Measurements from ENCODE around the gene ZNF282. TPM values are rescaled to one million over a fixed set of nuclear protein-coding genes. Genes with fewer than 3 reads are reported as not detected.

Gene ZNF282
- total RNA-seq, 1 experiment from 2014 or later = 39.0 TPM

DNA sequence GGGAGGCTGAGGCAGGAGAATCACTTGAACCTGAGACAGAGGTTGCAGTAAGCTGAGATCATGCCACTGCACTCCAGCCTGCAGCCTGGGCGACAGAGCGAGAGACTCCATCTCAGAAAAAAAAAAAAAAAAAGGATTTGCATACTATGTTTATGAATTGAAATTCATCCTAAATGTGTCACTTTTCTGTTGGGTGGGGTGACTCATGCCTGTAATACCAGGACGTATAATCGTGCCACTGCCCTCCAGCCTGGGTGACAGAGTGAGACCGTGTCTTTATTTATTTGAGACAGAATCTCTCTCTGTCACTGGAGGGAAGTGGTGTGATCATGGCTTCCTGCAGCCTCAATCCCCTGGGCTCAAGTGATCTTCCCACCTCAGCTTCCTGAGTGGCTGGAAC lies 49.9 kb downstream of the ZNF282 start:
- no peak overlapping the region for H2BK120ac ChIP-seq (ENCODE audit: low read depth, low read length, poor library complexity, severe bottlenecking)
- peaks cover 7% of the 10 kb centered on the region; the same call in 1 of the 2 replicates for H3K79me2 ChIP-seq (ENCODE audit: insufficient read depth, low read length)
- H4K20me1 ChIP-seq (ENCODE audit: control insufficient read depth, insufficient read depth, insufficient read length) = no peaks in the 10 kb centered on the region
- H3K56ac ChIP-seq (ENCODE audit: insufficient read length, low read depth, low read length) = no peak overlapping the region
- H2BK5ac ChIP-seq (ENCODE audit: insufficient read length, low read length) = no peak overlapping the region
- H4K91ac ChIP-seq (ENCODE audit: insufficient read length, low read depth, low read length) = no peak overlapping the region
- H4K5ac ChIP-seq (ENCODE audit: insufficient read length, low read depth, low read length) = no peak overlapping the region
- H3K4me2 ChIP-seq (ENCODE audit: insufficient read depth, insufficient read length, low read length) = no peak overlapping the region
- H4K8ac ChIP-seq (replicated peaks; ENCODE audit: insufficient read length, low read depth, low read length) = no peak overlapping the region
- H2BK12ac ChIP-seq (ENCODE audit: insufficient read length, low read depth, low read length) = no peak overlapping the region
- Mint-ChIP-seq H3K27ac (no peak overlapping the region), H3K4me3 (no peak overlapping the region), H3K27me3 (ENCODE audit: low read depth) (no peaks in the 10 kb centered on the region), H3K4me1 (peaks cover 6 to 7% of the 10 kb centered on the region in 2 experiments), H3K9me3 (peaks cover 7 to 9% of the 10 kb centered on the region in 2 experiments; a peak in 4 of 5 replicates), H3K36me3 (ENCODE audit: insufficient read depth in 1 of 3, low read depth in 3 of 3) (peaks cover 8 to 12% (median 12%) of the 10 kb centered on the region in 3 experiments; a peak in 6 of 7 replicates)
- no peak overlapping the region for H3K14ac ChIP-seq (ENCODE audit: insufficient read depth, low read length)
- no peak overlapping the region for H2AFZ ChIP-seq (ENCODE audit: low read length)
- H3K23ac ChIP-seq (ENCODE audit: insufficient read length, low read depth, low read length) = no peak overlapping the region
- no peak for DNase-seq
- H3K23me2 ChIP-seq (ENCODE audit: insufficient read length, low read depth, low read length, poor library complexity, severe bottlenecking) = no peaks in the 10 kb centered on the region
- WGBS (ENCODE audit: extremely low coverage, insufficient read length, low lambda C conversion rate) = no CpG with 5 or more reads among the region's 5 CpGs
- TF ChIP-seq, protein P1, sequence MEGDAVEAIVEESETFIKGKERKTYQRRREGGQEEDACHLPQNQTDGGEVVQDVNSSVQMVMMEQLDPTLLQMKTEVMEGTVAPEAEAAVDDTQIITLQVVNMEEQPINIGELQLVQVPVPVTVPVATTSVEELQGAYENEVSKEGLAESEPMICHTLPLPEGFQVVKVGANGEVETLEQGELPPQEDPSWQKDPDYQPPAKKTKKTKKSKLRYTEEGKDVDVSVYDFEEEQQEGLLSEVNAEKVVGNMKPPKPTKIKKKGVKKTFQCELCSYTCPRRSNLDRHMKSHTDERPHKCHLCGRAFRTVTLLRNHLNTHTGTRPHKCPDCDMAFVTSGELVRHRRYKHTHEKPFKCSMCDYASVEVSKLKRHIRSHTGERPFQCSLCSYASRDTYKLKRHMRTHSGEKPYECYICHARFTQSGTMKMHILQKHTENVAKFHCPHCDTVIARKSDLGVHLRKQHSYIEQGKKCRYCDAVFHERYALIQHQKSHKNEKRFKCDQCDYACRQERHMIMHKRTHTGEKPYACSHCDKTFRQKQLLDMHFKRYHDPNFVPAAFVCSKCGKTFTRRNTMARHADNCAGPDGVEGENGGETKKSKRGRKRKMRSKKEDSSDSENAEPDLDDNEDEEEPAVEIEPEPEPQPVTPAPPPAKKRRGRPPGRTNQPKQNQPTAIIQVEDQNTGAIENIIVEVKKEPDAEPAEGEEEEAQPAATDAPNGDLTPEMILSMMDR (conservative IDR thresholded peaks at IDR 0.05) = no peak
- H3K27ac ChIP-seq (ENCODE audit: insufficient read length, low read depth, low read length) = no peak overlapping the region
- H3K79me1 ChIP-seq (ENCODE audit: insufficient read depth, low read depth, low read length, poor library complexity, severe bottlenecking) = peaks cover 12% of the 10 kb centered on the region
- no peak overlapping the region for H2BK20ac ChIP-seq (ENCODE audit: low read depth, low read length, poor library complexity, severe bottlenecking)
- no peak overlapping the region for H3K18ac ChIP-seq (ENCODE audit: insufficient read length, low read depth, low read length)
- no peak overlapping the region for H3K9ac ChIP-seq (ENCODE audit: extremely low read depth, insufficient read length, low read length)
- no peak overlapping the region for H3T11ph ChIP-seq (ENCODE audit: low read length)
- H2AK5ac ChIP-seq (ENCODE audit: insufficient read length, low read length) = no peak overlapping the region
- no peak overlapping the region for H2BK15ac ChIP-seq (ENCODE audit: low read depth, low read length)
- H3K4ac ChIP-seq (ENCODE audit: low read depth, low read length) = no peak overlapping the region
- no peaks in the 10 kb centered on the region for H3K27me3 ChIP-seq (ENCODE audit: insufficient read depth, low read length)
- H3K4me1 ChIP-seq (ENCODE audit: insufficient read depth, low read length) = no peaks in the 10 kb centered on the region; the same call in 1 of the 2 replicates
- H3K9me3 ChIP-seq (ENCODE audit: control insufficient read depth, low read depth, low read length) = no peaks in the 10 kb centered on the region

Measured in H9 (cell line).